Measurements from ENCODE around the gene IRAK1BP1. TPM values are rescaled to one million over a fixed set of nuclear protein-coding genes. Genes with fewer than 3 reads are reported as not detected.

IRAK1BP1 gene
- total and polyA plus RNA-seq, 2 donors (not counting 1 experiment from before 2014, with no cell fraction given) = 2.3 to 3.0 TPM

DNA sequence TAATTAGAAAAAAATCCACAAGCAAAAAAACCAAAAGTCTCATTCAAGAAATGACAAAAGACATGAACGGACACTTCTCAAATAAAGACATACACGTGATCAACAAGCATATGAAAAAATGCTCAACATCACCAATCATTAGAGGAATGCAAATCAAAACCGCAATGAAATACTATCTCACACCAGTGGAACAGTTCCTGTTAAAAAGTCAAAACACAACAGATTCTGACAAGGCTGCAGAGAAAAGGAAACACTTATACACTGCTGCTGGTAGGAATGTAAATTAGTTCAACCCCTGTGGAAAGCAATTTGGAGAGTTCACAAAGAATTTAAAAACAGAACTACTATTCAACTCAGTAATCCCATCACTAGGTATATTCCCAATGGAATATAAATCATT lies 58.0 kb downstream of the IRAK1BP1 start:
- Histone ChIP-seq H3K36me3 (replicated peaks in 1 of 2; ENCODE audit: control extremely low read depth in 1 of 2, control insufficient read depth in 1 of 2, extremely low read depth in 1 of 2, insufficient read depth in 2 of 2, low read length in 1 of 2) (no peaks in the 10 kb centered on the region), H3K4me1 (ENCODE audit: control insufficient read depth in 2 of 2, insufficient read depth in 2 of 2, low read length in 2 of 2) (no peaks in the 10 kb centered on the region), H3K9me3 (ENCODE audit: control extremely low read depth in 1 of 3, control insufficient read depth in 2 of 3, insufficient read depth in 1 of 3, low read length in 2 of 3) (peaks cover 0 to 9% (median 0%) of the 10 kb centered on the region in 3 donors), H3K4me3 (ENCODE audit: control extremely low read depth in 1 of 5, extremely low read depth in 1 of 5, insufficient read depth in 1 of 5, low read depth in 2 of 5, low read length in 4 of 5) (no peak overlapping the region), H2AFZ (ENCODE audit: insufficient read depth, low read depth, low read length, poor library complexity, severe bottlenecking) (no peak overlapping the region), H3K27me3 (replicated peaks in 1 of 4; ENCODE audit: control extremely low read depth in 1 of 4, control insufficient read depth in 3 of 4, insufficient read depth in 4 of 4, low read length in 3 of 4) (no peaks in the 10 kb centered on the region), H4K20me1 (ENCODE audit: control insufficient read depth, insufficient read depth, low read length, poor library complexity, severe bottlenecking) (no peaks in the 10 kb centered on the region), H3K4me2 (replicated peaks; ENCODE audit: low read depth, low read length, poor library complexity, severe bottlenecking) (no peak overlapping the region), H3K27ac (ENCODE audit: low read length in 2 of 2) (no peak overlapping the region), H3K79me2 (ENCODE audit: control insufficient read depth, insufficient read depth, low read length) (no peaks in the 10 kb centered on the region), H3K9ac (ENCODE audit: low read length) (no peak overlapping the region)
- no peaks in the 10 kb centered on the region for H3K4me1 Mint-ChIP-seq
- no peaks in the 10 kb centered on the region for H3K27me3 Mint-ChIP-seq
- H3K4me3 Mint-ChIP-seq = no peak overlapping the region
- no CpG with 5 or more reads among the region's 3 CpGs for WGBS (ENCODE audit: insufficient coverage)
- DNase-seq (no peak), ATAC-seq (ENCODE audit: low read depth) (no peak)
- POLR2A ChIA-PET = no interaction called here
- intact Hi-C loops (cut with micrococcal nuclease) = no loop called here
- H3K27ac Mint-ChIP-seq = no peak overlapping the region
- CTCF ChIA-PET = no interaction called here
- TF ChIP-seq, protein P1, sequence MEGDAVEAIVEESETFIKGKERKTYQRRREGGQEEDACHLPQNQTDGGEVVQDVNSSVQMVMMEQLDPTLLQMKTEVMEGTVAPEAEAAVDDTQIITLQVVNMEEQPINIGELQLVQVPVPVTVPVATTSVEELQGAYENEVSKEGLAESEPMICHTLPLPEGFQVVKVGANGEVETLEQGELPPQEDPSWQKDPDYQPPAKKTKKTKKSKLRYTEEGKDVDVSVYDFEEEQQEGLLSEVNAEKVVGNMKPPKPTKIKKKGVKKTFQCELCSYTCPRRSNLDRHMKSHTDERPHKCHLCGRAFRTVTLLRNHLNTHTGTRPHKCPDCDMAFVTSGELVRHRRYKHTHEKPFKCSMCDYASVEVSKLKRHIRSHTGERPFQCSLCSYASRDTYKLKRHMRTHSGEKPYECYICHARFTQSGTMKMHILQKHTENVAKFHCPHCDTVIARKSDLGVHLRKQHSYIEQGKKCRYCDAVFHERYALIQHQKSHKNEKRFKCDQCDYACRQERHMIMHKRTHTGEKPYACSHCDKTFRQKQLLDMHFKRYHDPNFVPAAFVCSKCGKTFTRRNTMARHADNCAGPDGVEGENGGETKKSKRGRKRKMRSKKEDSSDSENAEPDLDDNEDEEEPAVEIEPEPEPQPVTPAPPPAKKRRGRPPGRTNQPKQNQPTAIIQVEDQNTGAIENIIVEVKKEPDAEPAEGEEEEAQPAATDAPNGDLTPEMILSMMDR (IDR thresholded peaks at IDR 0.05) = no peak
- TF ChIP-seq EZH2 (IDR thresholded peaks at IDR 0.05; ENCODE audit: borderline replicate concordance, insufficient read depth, low read depth, low read length, poor library complexity, severe bottlenecking) = no peak
- H3K9me3 Mint-ChIP-seq (ENCODE audit: insufficient read depth) = peaks cover 8% of the 10 kb centered on the region

GRCh38 chr6:78935553-78935952 lies 68.2 kb downstream of the IRAK1BP1 start:
- DNase-seq (no peak), ATAC-seq (ENCODE audit: low read depth) (no peak)
- no peak for TF ChIP-seq EZH2 (IDR thresholded peaks at IDR 0.05; ENCODE audit: borderline replicate concordance, insufficient read depth, low read depth, low read length, poor library complexity, severe bottlenecking)
- TF ChIP-seq, protein P1 (IDR thresholded peaks at IDR 0.05) = no peak
- no peak overlapping the region for H2AFZ ChIP-seq (ENCODE audit: insufficient read depth, low read depth, low read length, poor library complexity, severe bottlenecking)
- no peaks in the 10 kb centered on the region for H3K4me1 Mint-ChIP-seq
- H3K27ac Mint-ChIP-seq = no peak overlapping the region
- H3K4me2 ChIP-seq (replicated peaks; ENCODE audit: low read depth, low read length, poor library complexity, severe bottlenecking) = no peak overlapping the region
- WGBS (ENCODE audit: insufficient coverage) = no CpG with 5 or more reads among the region's 2 CpGs
- no peaks in the 10 kb centered on the region for H3K4me1 ChIP-seq (ENCODE audit: control insufficient read depth in 2 of 2, insufficient read depth in 2 of 2, low read length in 2 of 2)
- no peaks in the 10 kb centered on the region for H4K20me1 ChIP-seq (ENCODE audit: control insufficient read depth, insufficient read depth, low read length, poor library complexity, severe bottlenecking)
- H3K4me3 Mint-ChIP-seq = no peak overlapping the region
- H3K9me3 Mint-ChIP-seq (ENCODE audit: insufficient read depth) = peaks cover 2% of the 10 kb centered on the region
- H3K27me3 ChIP-seq (replicated peaks in 1 of 4; ENCODE audit: control extremely low read depth in 1 of 4, control insufficient read depth in 3 of 4, insufficient read depth in 4 of 4, low read length in 3 of 4) = no peaks in the 10 kb centered on the region
- H3K36me3 ChIP-seq (replicated peaks in 1 of 2; ENCODE audit: control extremely low read depth in 1 of 2, control insufficient read depth in 1 of 2, extremely low read depth in 1 of 2, insufficient read depth in 2 of 2, low read length in 1 of 2) = peaks cover 3 to 4% of the 10 kb centered on the region in 2 experiments
- no peaks in the 10 kb centered on the region for H3K79me2 ChIP-seq (ENCODE audit: control insufficient read depth, insufficient read depth, low read length)
- H3K9me3 ChIP-seq (ENCODE audit: control extremely low read depth in 1 of 3, control insufficient read depth in 2 of 3, insufficient read depth in 1 of 3, low read length in 2 of 3) = no peaks in the 10 kb centered on the region
- no peak overlapping the region for H3K4me3 ChIP-seq (ENCODE audit: control extremely low read depth in 1 of 5, extremely low read depth in 1 of 5, insufficient read depth in 1 of 5, low read depth in 2 of 5, low read length in 4 of 5)
- POLR2A ChIA-PET = no interaction called here
- H3K27ac ChIP-seq (ENCODE audit: low read length in 2 of 2) = no peak overlapping the region
- H3K9ac ChIP-seq (ENCODE audit: low read length) = no peak overlapping the region
- no peaks in the 10 kb centered on the region for H3K27me3 Mint-ChIP-seq
- CTCF ChIA-PET = no interaction called here
- intact Hi-C loops (cut with micrococcal nuclease) = no loop called here
